Stimulated activated CD8-positive, alpha-beta memory T cell treated with anti-CD3 and anti-CD28 coated beads, Interleukin-15, amount 100 ng/mL, for 4 hours (primary cell): ENCODE data around the gene ENOX1.
"Not testable (repeated sequence)": the region's sequence is repeated elsewhere in the genome, so short reads cannot be mapped to it uniquely, and the experiment has no call there.

Source experiments
- DNase-seq, 2 donors: peaks; one replicate each; pipeline ENCODE4 v3.0.0-alpha.2; 2020; ENCODE audit warnings: low read depth in 2 of 2

The ENOX1 gene

DNA sequence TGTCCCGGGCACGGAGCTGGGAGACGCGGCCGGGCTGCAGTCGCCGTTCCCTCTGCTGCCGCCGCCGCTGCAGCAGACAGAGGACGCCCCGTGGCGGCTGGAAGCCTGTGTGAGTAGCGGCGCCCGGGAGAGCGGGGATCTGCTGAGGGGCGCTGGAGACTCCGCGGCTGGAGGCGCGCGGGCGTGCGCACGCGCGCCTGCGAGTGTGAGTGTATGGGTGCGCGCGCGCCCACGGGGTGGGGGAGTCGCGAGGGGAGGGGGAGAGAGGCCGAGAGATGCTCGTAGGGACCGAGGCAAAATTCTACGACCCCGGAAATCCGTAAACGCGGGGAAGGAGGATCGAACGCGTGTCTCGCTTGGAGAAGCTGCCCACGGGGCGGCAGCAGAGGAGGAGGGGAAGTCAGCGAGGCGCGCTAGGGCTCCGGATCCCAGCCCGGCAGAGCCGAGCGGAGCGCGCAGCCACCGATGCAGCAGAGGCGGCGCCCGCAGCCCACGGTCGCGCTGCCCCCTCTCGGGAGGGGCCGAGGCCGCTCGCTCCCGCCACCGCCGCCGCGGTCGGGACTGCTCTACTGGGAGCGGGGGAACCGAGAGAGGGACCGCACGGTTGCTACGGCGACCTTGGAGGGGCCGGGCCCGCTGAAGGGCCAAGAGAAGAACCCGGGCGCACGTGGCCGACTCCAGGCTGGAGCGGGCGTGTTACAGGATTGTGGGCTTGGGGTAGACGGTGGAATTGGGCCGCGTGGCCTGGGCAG is at the start of gene ENOX1:
ENOX1 (minus strand) TSS at position 207 of the 752 bp plus-strand sequence.
- no peak for DNase-seq

DNA sequence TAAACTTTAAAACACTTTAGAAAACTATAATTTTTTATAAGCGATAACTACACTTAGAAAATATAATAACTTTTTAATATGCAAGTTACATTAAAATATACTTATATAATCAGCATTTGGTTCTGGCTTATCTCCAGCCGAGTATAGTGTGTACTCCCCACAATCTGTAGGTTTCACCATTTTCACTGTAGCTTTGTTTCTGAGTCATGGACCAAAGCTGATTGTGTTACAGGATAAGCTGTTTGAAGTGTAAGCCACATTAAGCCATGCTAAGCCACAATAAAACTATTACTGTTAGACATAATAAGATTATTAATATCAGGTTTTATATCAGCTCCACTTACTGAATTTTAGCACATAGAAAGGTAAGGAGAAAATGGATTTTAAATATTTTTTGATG is 48.9 kb upstream of the ENOX1 start:
- no peak for DNase-seq

DNA sequence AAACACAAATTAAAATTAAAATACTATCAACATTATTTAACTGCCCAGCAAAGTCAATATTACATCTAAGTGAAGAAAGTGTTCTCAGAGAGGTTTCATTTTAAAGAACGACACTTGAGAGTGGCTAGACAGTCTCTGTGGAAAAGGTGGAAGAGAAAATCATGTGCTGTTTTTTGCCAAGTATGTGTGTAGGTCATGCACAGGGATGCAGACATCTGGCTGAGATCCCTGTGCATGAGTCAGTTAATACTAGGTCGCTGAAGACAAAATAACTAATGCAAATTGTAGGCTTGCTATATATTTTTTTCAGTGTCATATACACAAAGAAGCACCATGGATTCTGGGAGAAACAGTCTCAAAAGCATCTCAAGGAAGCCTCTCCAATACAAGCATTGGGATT is 44.3 kb upstream of the ENOX1 start:
- no peak for DNase-seq

DNA sequence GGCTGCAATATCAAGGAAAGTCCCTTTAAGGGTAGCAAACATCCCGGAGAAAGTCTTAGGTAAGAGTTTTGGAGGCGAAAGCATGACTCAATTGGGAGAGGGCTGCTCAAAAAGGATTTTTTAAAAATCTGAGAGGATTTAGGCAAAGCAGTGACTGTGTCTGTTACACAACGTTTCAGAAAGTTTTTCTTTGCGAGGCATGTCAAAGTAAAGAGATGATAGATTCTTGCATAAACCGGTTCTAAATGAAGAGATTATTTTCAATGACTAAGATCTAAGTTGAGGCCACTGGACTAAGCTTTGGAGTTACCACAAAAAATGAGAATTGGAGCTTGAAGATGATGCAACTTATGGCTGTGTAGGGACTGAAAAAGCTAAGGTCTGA is 43.7 kb upstream of the ENOX1 start:
- no peak for DNase-seq

DNA sequence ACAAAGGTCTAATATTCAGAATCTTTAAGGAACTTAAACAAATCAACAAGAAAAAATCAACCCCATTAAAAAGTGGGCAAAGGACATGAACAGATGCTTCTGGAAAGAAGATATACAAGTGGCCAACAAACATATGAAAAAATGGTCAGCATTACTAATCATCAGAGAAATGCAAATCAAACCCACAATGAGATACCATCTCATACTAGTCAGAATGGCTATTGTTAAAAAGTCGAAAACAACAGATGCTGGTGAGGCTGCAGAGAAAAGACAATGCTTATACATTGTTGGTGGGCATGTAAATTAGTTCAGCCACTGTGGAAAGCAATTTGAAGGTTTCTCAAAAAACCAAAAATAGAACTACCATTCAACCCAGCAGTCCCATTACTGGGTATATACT is 37.9 kb upstream of the ENOX1 start:
- not testable (repeated sequence) for DNase-seq

DNA sequence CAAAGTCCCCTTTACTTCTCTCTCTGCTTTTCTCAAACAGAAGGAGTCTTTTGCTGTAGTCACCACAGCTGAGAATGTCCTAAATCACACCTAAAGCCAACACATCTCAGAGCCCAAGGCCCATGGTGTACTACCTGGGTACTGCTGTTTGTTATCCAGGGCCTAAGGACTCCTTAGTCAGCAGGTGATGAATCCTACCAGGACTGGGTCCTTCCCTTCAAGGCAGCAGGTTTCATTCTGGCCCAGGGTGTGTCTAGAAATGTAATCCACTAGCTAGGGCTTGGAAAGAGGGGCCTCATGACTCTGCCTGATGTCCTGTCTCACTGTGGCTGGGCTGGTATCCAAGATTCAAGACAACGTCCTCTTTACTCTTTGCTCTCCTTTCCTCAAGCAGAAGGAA is 36.2 kb upstream of the ENOX1 start:
- no peak for DNase-seq

DNA sequence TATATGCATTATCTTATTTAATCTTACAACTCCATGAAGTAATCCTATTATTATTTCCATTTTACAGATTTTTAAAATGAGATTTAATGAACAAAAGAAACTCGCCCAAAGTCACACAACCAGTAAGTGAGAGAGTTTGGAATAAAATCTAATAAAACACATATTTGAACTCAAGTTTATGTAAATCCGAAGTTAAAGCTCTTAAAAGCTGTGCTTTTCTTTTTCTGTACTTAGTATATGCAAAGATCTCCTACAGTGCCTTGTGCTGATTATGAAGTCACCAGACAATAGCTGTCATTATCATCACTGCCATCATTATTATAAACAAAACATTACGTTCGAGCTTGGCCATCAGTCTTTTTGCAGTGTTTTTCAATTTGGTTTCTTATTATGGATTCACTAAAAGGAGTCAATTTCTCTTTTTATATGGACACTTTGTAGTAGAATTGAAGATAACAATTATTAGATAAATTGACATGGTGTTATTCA is 29.7 kb upstream of the ENOX1 start:
- no peak for DNase-seq

DNA sequence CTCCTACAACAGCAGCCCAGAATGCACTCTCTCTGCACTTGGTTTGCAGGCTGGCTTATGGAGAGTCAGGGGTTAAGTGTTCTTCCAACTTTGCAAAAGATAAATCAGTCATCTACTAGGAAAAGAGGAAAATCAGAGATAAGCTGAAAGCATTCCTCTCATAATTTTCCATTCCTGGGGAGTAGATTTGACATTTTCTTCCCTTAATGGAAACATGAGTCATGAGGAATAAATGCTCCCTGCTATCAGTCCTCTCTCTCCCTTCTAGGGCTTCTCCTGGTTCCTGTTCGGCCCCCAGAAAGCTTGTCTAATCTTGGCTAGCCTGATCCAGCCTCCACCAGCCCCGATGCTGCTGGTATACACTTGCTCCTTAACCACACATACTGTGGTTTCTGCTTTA is 28.4 kb upstream of the ENOX1 start:
- no peak for DNase-seq

DNA sequence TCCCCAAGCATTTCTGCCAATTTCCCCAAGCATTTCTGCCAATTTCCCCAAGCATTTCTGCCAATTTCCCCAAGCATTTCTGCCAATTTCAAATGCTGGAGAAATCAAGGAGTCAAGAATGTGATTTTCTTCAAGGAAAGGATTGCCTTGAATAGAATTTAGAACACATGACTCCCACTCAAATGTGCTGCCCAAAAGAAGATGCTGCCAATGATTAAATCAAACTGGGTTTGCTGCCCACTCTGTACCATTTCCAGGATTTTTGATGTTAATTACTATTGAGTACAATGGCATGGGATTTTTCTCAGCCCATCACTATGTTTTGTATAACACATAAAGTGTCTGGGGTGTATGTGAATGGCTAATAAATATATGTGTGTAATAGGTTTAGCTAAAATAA is 21.9 kb upstream of the ENOX1 start:
- DNase-seq = no peak

DNA sequence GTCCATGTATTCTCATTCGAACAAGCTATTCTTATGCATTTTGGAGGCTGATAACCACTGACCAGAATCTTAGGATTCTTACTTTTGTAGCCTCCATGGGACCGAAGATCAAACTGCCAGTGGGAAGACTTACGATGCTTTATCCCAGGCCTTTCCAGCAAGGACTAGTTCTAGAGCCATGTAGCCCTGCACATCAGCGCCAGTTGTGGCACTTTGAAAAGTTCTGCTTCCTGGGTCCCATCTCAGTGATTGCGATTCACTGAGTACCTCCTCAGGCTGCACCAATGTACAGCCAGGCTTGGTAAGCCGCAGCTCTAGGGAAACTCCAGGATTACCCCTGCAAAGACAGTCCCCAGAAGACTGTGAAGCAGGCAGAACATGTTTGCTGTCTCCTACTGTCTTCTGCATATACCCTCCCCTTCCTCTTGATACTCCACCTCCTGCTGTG is 18.9 kb upstream of the ENOX1 start:
- DNase-seq = no peak

DNA sequence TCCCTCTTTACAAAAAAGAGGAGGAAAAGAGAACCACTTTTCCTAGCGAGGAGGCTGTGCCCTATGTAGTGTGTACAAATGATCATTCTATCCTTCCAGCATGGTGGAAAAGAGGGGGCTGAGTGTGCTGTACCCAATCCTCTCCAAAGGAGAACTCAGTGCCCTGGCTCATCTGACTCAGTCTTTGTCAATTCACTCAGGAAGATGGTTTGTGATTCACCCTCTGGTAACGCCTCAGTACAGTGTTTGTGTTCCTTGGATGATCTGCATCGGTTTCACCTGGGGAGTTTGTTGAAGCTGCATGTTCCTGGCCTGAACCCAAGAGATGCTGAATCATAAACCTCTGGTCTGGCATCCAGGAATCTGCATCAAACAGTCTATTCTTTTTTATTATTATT is 18.3 kb upstream of the ENOX1 start:
- no peak for DNase-seq

DNA sequence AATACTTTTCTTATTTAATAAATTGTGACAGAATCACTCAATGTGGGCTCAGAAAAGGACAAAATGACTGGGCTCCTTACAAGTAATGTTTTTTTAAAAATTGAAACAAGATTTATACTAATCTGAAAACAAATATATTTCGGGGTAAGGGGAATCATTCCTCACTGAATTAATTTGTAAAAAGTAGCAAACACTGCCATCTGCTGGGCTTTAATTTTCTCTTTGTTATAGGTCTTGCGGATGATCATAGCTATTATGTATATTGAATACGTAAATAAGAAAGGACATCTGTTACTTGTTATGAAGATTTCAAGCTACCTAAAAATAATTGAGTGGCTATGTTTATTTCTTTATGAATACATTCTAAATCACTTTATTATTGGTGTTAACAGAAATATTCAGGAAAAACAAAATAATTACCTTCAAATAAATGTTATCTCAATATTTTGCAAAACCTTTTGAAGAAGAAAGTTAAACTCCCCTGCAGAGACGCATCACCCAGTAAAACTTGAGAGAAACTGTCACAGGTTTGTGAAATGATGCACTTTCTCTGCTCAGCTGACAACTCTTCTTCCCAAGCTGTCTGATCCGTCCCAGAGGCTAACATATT is 17.8 kb upstream of the ENOX1 start:
- DNase-seq = no peak

DNA sequence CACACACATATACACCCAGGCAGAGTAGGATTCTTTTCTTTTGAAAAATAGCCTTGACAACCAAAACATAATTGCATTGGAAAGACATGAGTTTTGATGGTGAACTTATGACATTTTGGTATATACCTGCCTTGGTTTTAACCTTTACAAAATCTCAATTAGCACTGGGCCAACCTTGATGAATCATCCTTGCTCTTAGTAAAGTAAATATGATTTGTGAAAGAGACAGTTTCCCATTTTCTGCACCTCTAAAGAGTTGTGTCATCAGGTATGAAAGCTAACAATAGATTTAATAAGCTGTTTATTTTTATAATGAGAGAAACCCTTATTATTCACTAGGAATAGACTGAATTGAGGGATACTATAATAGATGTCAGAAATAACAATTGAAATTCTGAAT is 15.7 kb upstream of the ENOX1 start:
- no peak for DNase-seq

DNA sequence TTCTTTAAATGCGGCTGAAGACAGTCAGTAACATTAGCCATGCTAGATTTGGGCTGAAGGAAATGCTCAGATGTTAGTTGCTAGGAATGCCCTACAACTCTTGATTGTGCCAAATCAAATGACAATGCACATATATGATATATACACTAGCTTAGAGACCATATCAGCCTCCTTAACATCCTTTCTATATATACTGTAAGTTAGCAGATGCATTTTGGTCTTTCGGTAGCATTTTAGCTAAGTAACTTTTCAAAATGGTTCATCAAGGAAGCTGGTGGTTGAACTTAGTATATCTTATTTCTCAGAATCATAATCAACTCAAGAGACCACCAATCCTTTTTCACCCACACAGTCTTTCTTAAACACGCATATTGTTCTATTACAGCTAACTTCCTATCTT is 14.1 kb upstream of the ENOX1 start:
- no peak for DNase-seq

DNA sequence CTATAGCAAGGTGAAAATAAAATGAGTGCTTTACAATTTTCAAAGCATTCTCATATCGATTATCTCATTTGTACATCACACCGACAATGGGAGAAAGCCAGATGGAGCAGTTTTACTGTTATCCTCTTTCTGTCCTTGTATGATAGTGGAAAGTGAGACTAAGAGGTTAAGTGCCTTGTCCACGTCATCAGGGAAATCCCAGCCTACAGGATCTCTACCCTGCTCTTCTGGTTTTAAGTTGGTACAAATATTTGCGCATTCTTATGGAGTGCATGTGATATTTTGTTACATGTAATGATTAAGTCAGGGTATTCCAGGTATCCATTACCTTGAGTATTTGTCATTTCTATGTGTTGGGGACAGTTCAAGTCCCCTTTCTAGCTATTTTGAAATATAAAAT is 12.4 kb upstream of the ENOX1 start:
- DNase-seq = no peak

DNA sequence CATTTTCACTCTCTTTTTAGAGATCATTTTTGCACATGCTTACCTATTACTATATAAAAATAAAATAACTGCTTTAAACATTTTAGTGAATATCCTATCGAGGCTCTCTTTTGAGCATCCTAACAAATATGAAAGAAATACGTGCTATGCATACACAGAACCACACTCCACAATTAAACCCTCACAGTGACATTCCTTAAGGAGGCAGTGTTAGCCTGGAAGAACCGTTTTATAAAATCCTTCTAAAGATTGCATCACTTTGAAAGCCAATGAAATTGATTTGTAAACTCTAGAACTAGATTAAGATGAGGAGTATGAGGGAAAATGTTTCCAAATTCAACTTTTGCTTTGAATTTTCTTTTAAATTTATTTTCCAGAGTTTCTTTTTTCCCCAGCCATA is 11.1 kb upstream of the ENOX1 start:
- DNase-seq = no peak

DNA sequence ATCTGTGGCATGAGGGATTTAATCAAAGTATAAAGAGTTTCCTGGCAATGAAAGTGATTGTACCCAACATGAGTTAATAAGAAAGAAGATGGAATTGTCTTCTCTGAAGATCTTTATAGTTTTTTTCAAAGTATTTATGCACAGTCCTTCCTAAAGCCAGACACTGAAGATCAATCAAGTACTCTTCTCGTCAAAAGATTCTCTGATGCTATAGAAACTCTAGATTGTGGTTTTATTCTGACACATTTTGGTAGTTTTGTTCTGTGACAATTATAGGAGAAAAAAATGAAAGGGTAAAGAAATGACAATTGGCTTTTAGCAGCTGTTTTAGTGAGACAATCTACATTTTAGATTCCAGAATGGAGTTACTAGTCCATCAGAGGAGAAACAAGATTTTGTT is 10.4 kb upstream of the ENOX1 start:
- no peak for DNase-seq

DNA sequence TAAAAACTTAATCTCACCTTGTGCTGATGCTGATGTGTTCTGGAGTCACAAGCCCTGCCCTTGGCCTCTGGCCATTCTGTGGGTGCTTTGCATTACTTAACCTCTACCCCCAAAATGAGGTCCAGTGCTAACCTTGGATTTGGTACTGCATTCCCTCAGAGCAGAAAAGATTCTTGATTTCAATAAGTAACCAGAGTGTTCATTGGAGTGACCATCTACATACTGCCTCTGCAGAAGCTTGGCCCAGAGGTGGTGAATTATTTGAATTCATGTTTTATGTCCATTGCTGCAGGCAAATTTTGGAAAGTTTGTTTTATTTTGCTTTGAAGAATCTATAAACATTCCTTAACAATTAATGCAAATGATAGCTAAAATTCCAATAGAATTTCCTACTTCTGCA is 7.6 kb upstream of the ENOX1 start:
- no peak for DNase-seq

DNA sequence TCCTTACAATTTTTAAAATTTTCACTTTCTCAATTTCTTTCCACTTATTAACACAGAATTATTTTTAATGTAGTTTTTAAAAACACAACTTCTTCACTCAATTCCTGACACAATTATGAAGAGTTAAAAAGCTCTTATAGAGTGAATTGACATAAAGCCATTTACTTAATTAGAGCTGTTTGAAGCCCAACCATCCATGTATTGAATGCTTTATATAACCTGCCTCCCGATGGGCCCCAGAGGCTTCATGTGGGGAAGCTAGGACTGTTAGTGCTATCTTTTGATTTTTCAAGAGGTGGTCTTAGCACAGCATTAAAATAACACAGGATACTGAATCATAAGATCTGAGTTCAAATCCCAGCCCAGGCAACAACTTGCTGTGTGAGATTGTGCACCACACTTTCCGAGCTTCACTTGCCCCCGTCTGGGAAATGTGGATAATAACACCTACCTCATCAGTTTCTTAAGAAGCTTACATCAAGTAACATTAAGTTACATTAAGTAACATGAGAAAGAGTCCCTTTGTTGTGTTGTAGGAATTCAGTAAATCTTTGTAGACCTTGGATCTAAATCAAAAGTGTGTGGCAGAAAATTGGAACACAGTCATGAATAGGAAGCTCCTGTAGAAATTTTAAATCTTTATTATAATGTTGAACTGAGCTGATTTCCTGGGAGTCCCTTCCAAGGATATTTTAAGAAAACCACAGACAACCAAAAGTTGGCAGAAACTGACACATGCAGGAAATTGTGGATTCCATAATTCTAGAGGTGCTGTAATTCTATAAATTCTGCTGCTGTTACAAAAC is 5.5 kb upstream of the ENOX1 start:
- no peak for DNase-seq

DNA sequence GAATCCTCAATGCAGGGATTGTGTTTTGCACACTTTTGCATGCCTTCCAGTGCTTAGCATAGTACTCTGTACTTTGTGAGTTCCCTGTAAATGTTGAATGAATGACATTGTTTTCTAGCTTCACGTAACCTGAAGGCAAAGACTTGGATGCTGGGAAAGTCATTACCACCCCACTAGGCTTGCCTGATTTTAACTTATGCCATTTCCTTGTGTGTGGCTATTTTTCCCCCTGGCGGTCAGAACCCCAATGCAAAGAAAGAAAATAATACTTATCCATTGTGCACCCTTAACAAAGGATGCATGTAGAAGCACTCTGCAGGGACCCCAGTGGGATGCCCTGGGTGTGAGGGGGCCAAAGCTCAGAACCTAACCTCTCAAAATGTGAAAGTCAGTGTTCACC is 1.2 kb upstream of the ENOX1 start:
- DNase-seq = no peak

DNA sequence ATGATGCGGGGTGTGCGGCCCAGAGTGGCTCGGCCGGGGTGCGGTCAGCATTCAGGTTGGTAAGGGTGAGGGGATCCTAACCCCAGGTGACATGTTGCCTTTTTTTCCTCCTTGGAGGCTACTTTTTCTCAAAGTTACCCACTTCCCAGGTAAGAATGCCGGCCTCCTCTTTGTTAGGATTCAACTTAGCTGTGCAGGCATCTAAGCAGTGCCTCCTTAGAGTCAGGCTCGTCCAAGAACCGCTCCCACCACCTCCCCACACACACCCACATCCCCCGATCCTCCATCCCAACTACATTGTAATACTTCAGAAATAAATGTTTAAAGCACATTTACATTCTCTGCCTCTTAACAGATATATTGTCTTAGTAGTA is 733 bp upstream of the ENOX1 start:
- DNase-seq = no peak

DNA sequence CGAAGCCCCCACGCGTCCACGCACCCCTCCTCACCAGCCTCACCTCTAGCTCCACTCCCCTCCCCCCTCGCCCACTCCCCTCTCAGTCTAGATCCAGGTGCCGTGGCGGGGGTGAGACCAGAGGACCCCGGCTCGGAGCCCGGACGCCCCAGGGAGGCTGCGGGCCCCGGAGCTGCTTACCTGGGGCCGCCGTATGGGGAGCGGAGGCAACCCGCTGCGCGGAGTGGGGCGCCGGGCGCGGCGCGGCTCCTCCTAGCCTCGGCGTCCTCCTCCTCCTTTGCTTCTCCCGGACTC is 353 bp downstream of the ENOX1 start:
- no peak for DNase-seq
